ENCODE results near the gene PGAP2. TPM values are rescaled to one million over a fixed set of nuclear protein-coding genes. Genes with fewer than 3 reads are reported as not detected.
"Not testable (repeated sequence)": the region's sequence is repeated elsewhere in the genome, so short reads cannot be mapped to it uniquely, and the experiment has no call there.

The PGAP2 gene
- total and polyA plus RNA-seq, 9 donors, result 8.7 to 29.8 (median 22.3) TPM

- WGBS (ENCODE audit: insufficient coverage), result 20% methylated on average over 5 of the region's 7 CpGs
- peak overlapping the region; percentile 99 for H3K27ac ChIP-seq (ENCODE audit: low read length)
- no peaks in the 10 kb centered on the region for H3K27me3 ChIP-seq (ENCODE audit: control insufficient read depth, insufficient read depth, low read length)
- no peak for DNase-seq
- no peaks in the 10 kb centered on the region for H3K9me3 ChIP-seq (replicated peaks; ENCODE audit: control insufficient read depth, low read depth, low read length)
- peak overlapping the region; percentile 96 for H3K4me3 ChIP-seq (ENCODE audit: low read length)
- peaks cover 38% of the 10 kb centered on the region for H3K4me1 ChIP-seq (ENCODE audit: control insufficient read depth, insufficient read depth, low read length)
- no peaks in the 10 kb centered on the region for H3K36me3 ChIP-seq (ENCODE audit: control insufficient read depth, insufficient read depth, low read length)
Observed at GRCh38 chr11:3854660-3854976, 46.3 kb downstream of the PGAP2 start.

GRCh38 chr11:3854977-3855807, 46.8 kb downstream of the PGAP2 start, which contains the start of gene STIM1:
TSS of gene STIM1 (plus strand) at chr11:3855664. CDS start at chr11:3856271, 607 bp downstream.
- no peaks in the 10 kb centered on the region for H3K27me3 ChIP-seq (ENCODE audit: control insufficient read depth, insufficient read depth, low read length)
- peak within 1 kb of the TSS; percentile 96 for H3K4me3 ChIP-seq (ENCODE audit: low read length)
- under 1% methylated on average over 85 of the region's 87 CpGs for WGBS (ENCODE audit: insufficient coverage)
- no peaks in the 10 kb centered on the region for H3K9me3 ChIP-seq (replicated peaks; ENCODE audit: control insufficient read depth, low read depth, low read length)
- DNase-seq, result peak; percentile 97
- H3K4me1 ChIP-seq (ENCODE audit: control insufficient read depth, insufficient read depth, low read length), result peaks cover 39% of the 10 kb centered on the region
- peak within 1 kb of the TSS; percentile 99 for H3K27ac ChIP-seq (ENCODE audit: low read length)
- H3K36me3 ChIP-seq (ENCODE audit: control insufficient read depth, insufficient read depth, low read length), result no peaks in the 10 kb centered on the region

GRCh38 chr11:3855808-3856491, 47.6 kb downstream of the PGAP2 start:
- Histone ChIP-seq H3K36me3 (ENCODE audit: control insufficient read depth, insufficient read depth, low read length) (no peaks in the 10 kb centered on the region), H3K27ac (ENCODE audit: low read length) (peak overlapping the region; percentile 79), H3K9me3 (replicated peaks; ENCODE audit: control insufficient read depth, low read depth, low read length) (no peaks in the 10 kb centered on the region), H3K4me1 (ENCODE audit: control insufficient read depth, insufficient read depth, low read length) (peaks cover 45% of the 10 kb centered on the region), H3K27me3 (ENCODE audit: control insufficient read depth, insufficient read depth, low read length) (no peaks in the 10 kb centered on the region), H3K4me3 (ENCODE audit: low read length) (peak overlapping the region; percentile 96)
- peak; percentile 56 for DNase-seq
- WGBS (ENCODE audit: insufficient coverage), result 3% methylated on average over 39 of the region's 40 CpGs

- H3K27ac ChIP-seq (ENCODE audit: low read length), result peak overlapping the region; percentile 79
- WGBS (ENCODE audit: insufficient coverage), result 86% methylated on average over 1 of the region's 5 CpGs
- H3K4me3 ChIP-seq (ENCODE audit: low read length), result peak overlapping the region; percentile 96
- DNase-seq, result no peak
- peaks cover 50% of the 10 kb centered on the region for H3K4me1 ChIP-seq (ENCODE audit: control insufficient read depth, insufficient read depth, low read length)
- no peaks in the 10 kb centered on the region for H3K9me3 ChIP-seq (replicated peaks; ENCODE audit: control insufficient read depth, low read depth, low read length)
- H3K27me3 ChIP-seq (ENCODE audit: control insufficient read depth, insufficient read depth, low read length), result no peaks in the 10 kb centered on the region
- H3K36me3 ChIP-seq (ENCODE audit: control insufficient read depth, insufficient read depth, low read length), result no peaks in the 10 kb centered on the region
Observed at GRCh38 chr11:3856856-3857553, 48.6 kb downstream of the PGAP2 start.

DNA sequence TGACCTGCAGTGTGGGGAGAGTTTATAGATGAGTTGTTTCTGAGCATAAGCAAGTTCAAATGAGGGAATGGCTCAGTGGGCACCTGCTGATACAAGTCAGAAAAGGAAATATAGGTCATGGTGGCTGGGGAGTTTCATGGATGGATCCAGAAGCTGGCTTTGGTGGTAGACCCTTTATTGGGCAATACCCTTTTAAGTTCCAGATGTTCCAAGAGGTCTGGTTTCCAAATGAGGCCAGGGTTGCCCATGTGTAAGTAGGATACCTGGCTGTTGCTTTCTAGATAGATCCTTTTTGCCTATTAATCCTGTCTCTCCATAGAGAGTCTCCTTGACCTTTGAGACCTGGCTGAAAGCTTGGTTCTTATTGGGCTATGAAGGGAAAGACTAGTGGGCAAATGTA, 49.3 kb downstream of the PGAP2 start:
- Histone ChIP-seq H3K4me3 (ENCODE audit: low read length) (peak overlapping the region; percentile 96), H3K27me3 (ENCODE audit: control insufficient read depth, insufficient read depth, low read length) (no peaks in the 10 kb centered on the region), H3K4me1 (ENCODE audit: control insufficient read depth, insufficient read depth, low read length) (peaks cover 53% of the 10 kb centered on the region), H3K27ac (ENCODE audit: low read length) (peak overlapping the region; percentile 26), H3K9me3 (replicated peaks; ENCODE audit: control insufficient read depth, low read depth, low read length) (no peaks in the 10 kb centered on the region), H3K36me3 (ENCODE audit: control insufficient read depth, insufficient read depth, low read length) (no peaks in the 10 kb centered on the region)
- no peak for DNase-seq

- Histone ChIP-seq H3K4me3 (ENCODE audit: low read length) (no peak overlapping the region), H3K27ac (ENCODE audit: low read length) (peak overlapping the region; percentile 78), H3K9me3 (replicated peaks; ENCODE audit: control insufficient read depth, low read depth, low read length) (no peaks in the 10 kb centered on the region), H3K27me3 (ENCODE audit: control insufficient read depth, insufficient read depth, low read length) (no peaks in the 10 kb centered on the region), H3K4me1 (ENCODE audit: control insufficient read depth, insufficient read depth, low read length) (peaks cover 45% of the 10 kb centered on the region), H3K36me3 (ENCODE audit: control insufficient read depth, insufficient read depth, low read length) (no peaks in the 10 kb centered on the region)
- DNase-seq, result peak; percentile 70
- 87% methylated on average over 3 of the region's 4 CpGs for WGBS (ENCODE audit: insufficient coverage)
Observed at GRCh38 chr11:3859373-3859881, 51.1 kb downstream of the PGAP2 start.

- no CpG with 5 or more reads among the region's 2 CpGs for WGBS (ENCODE audit: insufficient coverage)
- no peaks in the 10 kb centered on the region for H3K36me3 ChIP-seq (ENCODE audit: control insufficient read depth, insufficient read depth, low read length)
- no peaks in the 10 kb centered on the region for H3K27me3 ChIP-seq (ENCODE audit: control insufficient read depth, insufficient read depth, low read length)
- no peak for DNase-seq
- H3K4me1 ChIP-seq (ENCODE audit: control insufficient read depth, insufficient read depth, low read length), result peaks cover 40% of the 10 kb centered on the region
- H3K9me3 ChIP-seq (replicated peaks; ENCODE audit: control insufficient read depth, low read depth, low read length), result no peaks in the 10 kb centered on the region
- H3K4me3 ChIP-seq (ENCODE audit: low read length), result no peak overlapping the region
- peak overlapping the region; percentile 78 for H3K27ac ChIP-seq (ENCODE audit: low read length)
Observed at GRCh38 chr11:3860375-3860774, 52.0 kb downstream of the PGAP2 start.

DNA sequence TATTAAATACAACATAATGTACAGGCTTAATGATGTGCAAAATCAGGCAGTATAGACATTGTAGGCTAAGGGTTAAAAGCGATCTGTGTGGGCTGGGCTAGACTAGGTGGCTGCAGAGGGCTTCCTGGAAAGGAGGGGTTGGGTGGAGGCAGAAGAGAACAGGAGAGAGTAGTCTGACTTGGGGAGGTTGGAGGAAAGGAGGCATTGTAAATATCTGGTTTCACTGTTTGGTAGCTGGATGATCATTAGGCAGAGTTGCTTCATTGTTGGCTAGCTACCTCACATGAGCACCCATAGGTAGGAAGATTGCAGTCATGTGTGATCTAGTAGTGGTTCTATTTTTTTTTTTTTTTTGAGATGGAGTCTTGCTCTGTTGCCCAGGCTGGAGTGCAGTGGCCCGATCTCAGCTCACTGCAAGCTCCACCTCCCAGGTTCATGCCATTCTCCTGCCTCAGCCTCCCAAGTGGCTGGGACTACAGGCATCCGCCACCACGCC, 52.6 kb downstream of the PGAP2 start:
- 67% methylated on average over 1 of the region's 4 CpGs for WGBS (ENCODE audit: insufficient coverage)
- not testable (repeated sequence) for H3K27me3 ChIP-seq (ENCODE audit: control insufficient read depth, insufficient read depth, low read length); DNase-seq; H3K36me3 ChIP-seq (ENCODE audit: control insufficient read depth, insufficient read depth, low read length); H3K4me3 ChIP-seq (ENCODE audit: low read length); H3K9me3 ChIP-seq (replicated peaks; ENCODE audit: control insufficient read depth, low read depth, low read length)
- peaks cover 45% of the 10 kb centered on the region for H3K4me1 ChIP-seq (ENCODE audit: control insufficient read depth, insufficient read depth, low read length)
- H3K27ac ChIP-seq (ENCODE audit: low read length), result peak overlapping the region; percentile 78

DNA sequence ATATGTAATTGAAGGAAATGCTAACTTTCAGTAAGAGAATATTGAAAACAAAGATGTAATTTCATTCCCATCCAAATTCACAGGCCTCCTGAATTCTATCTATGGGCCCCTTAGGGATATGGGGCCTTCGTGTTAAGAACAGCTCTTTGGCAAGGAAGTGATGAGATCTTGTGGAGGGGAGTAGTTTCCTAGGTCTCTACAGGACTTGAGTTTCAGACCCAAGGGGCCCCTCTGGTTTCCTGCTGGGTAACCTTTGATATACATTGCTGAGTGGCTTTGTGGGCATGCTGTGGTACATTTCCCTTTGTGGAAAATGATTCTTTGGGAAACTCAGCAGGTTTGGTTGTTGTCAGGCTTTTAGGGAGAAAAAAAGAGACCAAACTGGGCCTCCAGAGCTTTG, 53.3 kb downstream of the PGAP2 start:
- H3K36me3 ChIP-seq (ENCODE audit: control insufficient read depth, insufficient read depth, low read length), result no peaks in the 10 kb centered on the region
- H3K27me3 ChIP-seq (ENCODE audit: control insufficient read depth, insufficient read depth, low read length), result no peaks in the 10 kb centered on the region
- no peak overlapping the region for H3K4me3 ChIP-seq (ENCODE audit: low read length)
- H3K9me3 ChIP-seq (replicated peaks; ENCODE audit: control insufficient read depth, low read depth, low read length), result no peaks in the 10 kb centered on the region
- no CpG with 5 or more reads among the region's 1 CpG for WGBS (ENCODE audit: insufficient coverage)
- peaks cover 46% of the 10 kb centered on the region for H3K4me1 ChIP-seq (ENCODE audit: control insufficient read depth, insufficient read depth, low read length)
- peak; percentile 61 for DNase-seq
- H3K27ac ChIP-seq (ENCODE audit: low read length), result peak overlapping the region; percentile 6
